Tibial nerve (tissue), 4 donors: ENCODE measurements around the gene OR4F16.
"Not testable (repeated sequence)": the region's sequence is repeated elsewhere in the genome, so short reads cannot be mapped to it uniquely, and the experiment has no call there.

Source experiments
- EP300 ChIP-seq, 2 donors: sonication (generic); formaldehyde crosslinking; IDR thresholded peaks; one replicate each; pipeline ENCODE4 v1.6.1; 2017; ENCODE audit warnings: antibody characterized with exemption in 2 of 2, mild to moderate bottlenecking in 1 of 2
- POLR2A ChIP-seq, 2 donors: fragments of 450-650 bp; IDR thresholded peaks; one replicate each; pipeline ENCODE4 v1.6.1; 2017; ENCODE audit warnings: antibody characterized with exemption in 2 of 2, mild to moderate bottlenecking in 2 of 2, moderate library complexity in 2 of 2
- TF ChIP-seq, protein P1 (sequence below), 5 experiments: fragments of 200-600 bp in 3 of 5; fragments of 450-650 bp in 2 of 5; sonication (generic) in 3 of 5; IDR thresholded peaks; one replicate each; pipeline ENCODE4 v1.5.1; 2016 to 2019; ENCODE audit warnings: antibody characterized with exemption in 5 of 5, mild to moderate bottlenecking in 3 of 5, moderate library complexity in 2 of 5

DNA sequence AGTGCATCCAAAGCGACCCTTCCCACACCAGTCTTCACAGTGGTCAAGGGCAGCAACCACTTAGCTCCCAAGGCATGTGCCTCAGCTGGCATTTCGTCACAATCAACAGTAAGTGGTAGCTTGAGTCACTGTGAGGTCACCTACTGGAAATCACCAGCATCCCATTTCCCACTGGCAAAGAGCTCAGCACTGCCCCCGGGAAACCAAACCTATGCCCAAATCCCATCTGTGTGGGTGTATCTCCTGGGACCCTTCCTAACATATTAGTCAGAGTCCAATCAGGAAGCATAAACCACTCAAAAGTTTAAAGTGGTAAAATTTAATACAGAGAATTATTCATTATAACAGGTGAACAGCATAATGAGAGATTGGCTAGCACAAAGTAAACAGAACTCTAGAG lies 47.2 kb upstream of the OR4F16 start:
- TF ChIP-seq, protein P1, sequence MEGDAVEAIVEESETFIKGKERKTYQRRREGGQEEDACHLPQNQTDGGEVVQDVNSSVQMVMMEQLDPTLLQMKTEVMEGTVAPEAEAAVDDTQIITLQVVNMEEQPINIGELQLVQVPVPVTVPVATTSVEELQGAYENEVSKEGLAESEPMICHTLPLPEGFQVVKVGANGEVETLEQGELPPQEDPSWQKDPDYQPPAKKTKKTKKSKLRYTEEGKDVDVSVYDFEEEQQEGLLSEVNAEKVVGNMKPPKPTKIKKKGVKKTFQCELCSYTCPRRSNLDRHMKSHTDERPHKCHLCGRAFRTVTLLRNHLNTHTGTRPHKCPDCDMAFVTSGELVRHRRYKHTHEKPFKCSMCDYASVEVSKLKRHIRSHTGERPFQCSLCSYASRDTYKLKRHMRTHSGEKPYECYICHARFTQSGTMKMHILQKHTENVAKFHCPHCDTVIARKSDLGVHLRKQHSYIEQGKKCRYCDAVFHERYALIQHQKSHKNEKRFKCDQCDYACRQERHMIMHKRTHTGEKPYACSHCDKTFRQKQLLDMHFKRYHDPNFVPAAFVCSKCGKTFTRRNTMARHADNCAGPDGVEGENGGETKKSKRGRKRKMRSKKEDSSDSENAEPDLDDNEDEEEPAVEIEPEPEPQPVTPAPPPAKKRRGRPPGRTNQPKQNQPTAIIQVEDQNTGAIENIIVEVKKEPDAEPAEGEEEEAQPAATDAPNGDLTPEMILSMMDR (IDR thresholded peaks at IDR 0.05): not testable (repeated sequence)
- TF ChIP-seq POLR2A, EP300 (IDR thresholded peaks at IDR 0.05): not testable (repeated sequence)
